KBM-7 (cell line): Measurements from ENCODE around the gene PDE11A.
A peak's percentile ranks its signal among the peaks of the same experiment; 100 is the strongest.

ENCODE experiments used
- DNase-seq: peaks from one replicate; pipeline ENCODE4 v3.0.0-alpha.2; 2015
- in situ Hi-C: fragments of 300-500 bp; cut with MboI; formaldehyde crosslinking; loops from 2 replicates; pipeline ENCODE4 v1.14.3; 2020; ENCODE audit warnings: low sequenced_read_pairs, low pct_unique_long_range_greater_than_20kb, mixed read lengths

The PDE11A gene

DNA sequence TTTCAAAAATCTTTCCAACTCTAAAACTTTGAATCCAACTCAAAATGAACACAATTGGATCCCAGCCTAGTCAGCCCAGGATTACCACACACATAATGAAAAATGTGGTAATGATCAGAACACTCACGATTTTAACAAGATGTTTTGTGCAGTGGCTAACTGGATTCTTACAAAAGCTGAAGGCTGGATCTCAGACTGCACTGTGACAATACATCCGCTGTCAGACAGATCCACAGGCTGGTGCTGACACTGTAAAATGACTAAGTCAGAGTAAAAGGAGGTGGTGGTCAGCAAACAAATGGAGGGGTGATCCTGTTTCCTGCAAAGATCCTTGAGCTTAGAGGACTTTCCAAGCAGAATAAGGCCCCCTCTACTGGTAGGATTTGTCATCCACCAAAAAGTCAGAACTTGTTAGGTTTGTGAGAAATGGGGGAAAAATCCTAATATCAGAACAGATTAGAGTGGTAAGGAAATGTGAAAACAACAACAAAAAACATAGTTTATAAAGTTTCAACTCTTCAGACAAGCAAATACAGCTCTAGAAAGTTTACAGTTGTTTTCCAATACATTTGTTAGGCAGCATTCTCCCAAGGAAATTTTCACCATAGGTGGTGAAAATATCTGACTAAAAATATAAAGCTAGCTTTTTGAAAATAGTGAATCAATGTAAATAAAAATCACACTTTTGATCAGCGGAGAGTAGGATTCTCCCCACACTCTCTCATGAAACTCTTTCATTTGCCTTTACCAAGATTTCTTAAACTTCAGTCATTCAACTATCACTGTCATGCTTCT is 468.1 kb downstream of the PDE11A start:
- peak; percentile 43 for DNase-seq
- in situ Hi-C loops: no loop called here

GRCh38 chr2:177603768-177604167 is 468.8 kb downstream of the PDE11A start:
- in situ Hi-C loops: no loop called here

GRCh38 chr2:177603181-177603580 is 469.4 kb downstream of the PDE11A start:
- no peak for DNase-seq
- in situ Hi-C loops: no loop called here

More at GRCh38 chr2:177603768-177604167, 468.8 kb downstream of the PDE11A start:
- no peak for DNase-seq

DNA sequence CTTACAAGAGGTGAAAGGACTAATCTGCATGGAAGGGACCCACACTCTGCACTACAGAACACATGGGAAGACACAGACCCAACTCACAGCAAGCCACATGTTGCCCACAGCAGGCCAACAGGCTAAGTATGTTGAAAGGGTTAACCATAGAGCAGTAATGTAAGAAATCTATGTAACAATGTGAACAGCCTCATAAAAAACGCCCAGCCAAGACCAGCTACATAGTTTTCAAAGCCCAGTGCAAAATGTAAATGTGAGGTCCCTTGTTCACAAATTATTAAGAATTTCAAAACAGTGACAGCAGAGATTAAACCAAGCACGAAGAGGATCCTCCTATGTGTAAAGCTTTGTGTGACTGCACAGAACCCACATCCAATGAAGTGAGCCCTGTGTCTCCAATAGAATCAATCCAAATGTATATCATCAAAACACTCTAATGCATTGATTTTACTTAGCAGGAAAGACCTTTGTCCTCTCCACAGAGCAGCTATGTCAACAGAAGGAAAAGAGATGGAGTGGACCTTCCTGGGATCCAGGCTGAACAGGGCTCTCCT is 469.9 kb downstream of the PDE11A start:
- in situ Hi-C loops: no loop called here
- no peak for DNase-seq

DNA sequence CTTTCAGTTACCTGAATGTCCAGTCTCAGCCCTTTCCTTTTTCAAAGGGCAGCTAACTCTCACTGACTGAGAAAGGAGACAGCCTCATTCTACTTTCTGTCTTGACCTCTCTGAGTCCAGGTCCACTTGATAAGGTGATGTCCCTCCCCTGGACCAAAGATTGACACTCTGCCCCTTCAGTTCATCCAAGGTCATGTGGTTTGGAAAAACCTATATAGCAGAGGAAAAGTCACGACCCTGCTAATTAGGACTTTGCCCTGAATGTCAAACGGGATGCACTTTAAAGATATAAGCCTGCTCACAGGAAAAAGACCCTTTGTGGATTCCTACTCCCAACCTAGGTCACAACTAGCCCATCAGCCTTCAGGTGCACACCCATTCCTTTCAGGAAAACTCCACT is 471.7 kb downstream of the PDE11A start:
- DNase-seq: no peak
- in situ Hi-C loops: no loop called here

GRCh38 chr2:177599956-177600355 is 472.6 kb downstream of the PDE11A start:
- DNase-seq: no peak
- in situ Hi-C loops: no loop called here

GRCh38 chr2:177599139-177599688 is 473.4 kb downstream of the PDE11A start:
- in situ Hi-C loops: no loop called here
- DNase-seq: no peak

DNA sequence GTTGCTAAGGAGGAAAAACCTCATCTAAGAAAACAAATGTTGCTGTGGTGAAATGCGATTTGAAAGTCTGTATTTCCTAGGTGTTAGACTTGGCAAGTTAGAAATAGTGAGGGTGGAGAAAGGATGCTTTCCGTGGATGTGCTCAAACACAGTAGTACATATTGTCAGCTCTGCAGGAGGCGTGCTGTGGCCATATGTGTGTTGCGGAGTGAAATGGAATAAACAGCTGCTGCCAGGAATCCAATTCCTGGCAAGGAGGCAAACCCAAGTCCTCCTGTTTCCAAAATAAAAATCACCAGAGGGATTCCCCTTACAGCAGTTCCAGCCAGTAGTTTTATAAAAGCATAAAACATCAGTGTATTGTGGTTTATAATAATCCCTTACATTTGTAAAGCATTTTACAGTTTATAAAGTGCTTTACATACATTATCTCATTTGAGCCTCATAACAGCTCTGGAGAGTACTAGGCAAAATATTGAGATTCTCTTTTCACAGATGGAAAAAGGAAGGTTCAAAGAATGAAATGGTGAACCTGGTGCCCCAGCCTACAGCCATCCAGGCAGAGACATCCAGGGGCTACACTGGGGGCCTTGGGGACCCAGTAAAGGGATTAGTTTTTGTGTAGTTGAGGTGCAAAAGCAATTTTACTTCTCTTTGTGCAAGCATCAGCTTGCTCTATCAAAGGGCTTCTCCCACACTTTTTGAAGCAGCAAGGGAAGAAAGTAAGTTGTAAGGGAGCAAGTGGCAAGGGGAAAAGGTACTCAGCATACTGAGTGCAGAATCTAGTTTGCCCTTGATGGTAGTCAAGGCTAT is 474.0 kb downstream of the PDE11A start:
- in situ Hi-C loops: no loop called here

GRCh38 chr2:177597759-177598158 is 474.8 kb downstream of the PDE11A start:
- DNase-seq: no peak
- in situ Hi-C loops: no loop called here

More for the DNA sequence above, 474.0 kb downstream of the PDE11A start:
- no peak for DNase-seq

GRCh38 chr2:177596866-177597265 is 475.7 kb downstream of the PDE11A start:
- in situ Hi-C loops: no loop called here
- DNase-seq: no peak

GRCh38 chr2:177595126-177595845 is 477.3 kb downstream of the PDE11A start:
- in situ Hi-C loops: no loop called here
- DNase-seq: no peak

DNA sequence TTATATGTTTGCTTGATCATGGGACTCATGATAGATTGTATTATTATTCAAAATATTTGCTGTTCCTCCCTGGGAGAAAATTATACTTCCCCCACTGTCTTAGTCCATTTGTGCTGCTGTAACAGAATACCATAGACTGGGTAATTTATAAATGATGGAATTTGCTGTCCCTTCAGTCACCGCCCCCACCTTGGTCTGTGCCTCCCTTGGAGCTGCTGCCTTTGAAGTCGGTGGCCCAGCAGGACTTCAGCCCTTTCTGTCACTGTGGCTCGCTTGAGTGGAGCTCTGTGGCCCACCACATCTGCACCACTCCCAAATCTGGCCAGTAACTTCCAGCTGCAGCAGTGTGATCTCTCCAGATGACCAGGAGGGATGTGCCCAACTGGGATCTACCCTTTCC is 479.2 kb downstream of the PDE11A start:
- no peak for DNase-seq
- in situ Hi-C loops: no loop called here

- DNase-seq: no peak
- in situ Hi-C loops: no loop called here
Measured at GRCh38 chr2:177592945-177593344, 479.6 kb downstream of the PDE11A start.

GRCh38 chr2:177592397-177592796 is 480.2 kb downstream of the PDE11A start:
- in situ Hi-C loops: no loop called here
- DNase-seq: no peak

- DNase-seq: no peak
- in situ Hi-C loops: no loop called here
Measured at GRCh38 chr2:177589186-177589585, 483.4 kb downstream of the PDE11A start.

- in situ Hi-C loops: no loop called here
- no peak for DNase-seq
Measured at GRCh38 chr2:177588671-177589070, 483.9 kb downstream of the PDE11A start.

DNA sequence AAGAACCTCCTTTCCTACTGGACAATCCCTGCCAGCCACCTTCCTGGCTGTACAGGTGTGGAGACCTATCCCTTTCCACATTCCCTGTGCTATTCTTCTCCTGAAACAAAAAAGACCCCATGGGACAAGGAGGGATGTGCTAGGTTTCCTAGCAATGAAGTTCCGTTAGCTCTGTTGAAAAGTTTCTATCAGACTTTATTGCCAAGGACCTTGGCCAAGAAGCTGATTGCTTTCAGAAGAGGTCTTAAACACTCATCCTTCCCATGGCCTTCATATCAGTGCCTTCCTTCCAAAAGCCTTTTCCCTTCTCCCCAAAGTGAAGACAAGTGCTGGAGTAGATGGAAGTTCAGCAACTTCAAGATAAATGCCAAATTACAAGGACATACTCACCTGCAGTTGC is 485.2 kb downstream of the PDE11A start:
- in situ Hi-C loops: no loop called here
- no peak for DNase-seq

GRCh38 chr2:177586154-177586553 is 486.4 kb downstream of the PDE11A start:
- no peak for DNase-seq
- in situ Hi-C loops: no loop called here

GRCh38 chr2:177585234-177585863 is 487.2 kb downstream of the PDE11A start:
- in situ Hi-C loops: no loop called here
- DNase-seq: no peak
